NCI-H2107 (cell line): Measurements from ENCODE around the gene EID2.
A peak's percentile ranks its signal among the peaks of the same experiment; 100 is the strongest.

Experiments
- DNase-seq: peaks from one replicate; lab custom pipeline; 2025; lab: John Stamatoyannopoulos, UW

Gene EID2

DNA sequence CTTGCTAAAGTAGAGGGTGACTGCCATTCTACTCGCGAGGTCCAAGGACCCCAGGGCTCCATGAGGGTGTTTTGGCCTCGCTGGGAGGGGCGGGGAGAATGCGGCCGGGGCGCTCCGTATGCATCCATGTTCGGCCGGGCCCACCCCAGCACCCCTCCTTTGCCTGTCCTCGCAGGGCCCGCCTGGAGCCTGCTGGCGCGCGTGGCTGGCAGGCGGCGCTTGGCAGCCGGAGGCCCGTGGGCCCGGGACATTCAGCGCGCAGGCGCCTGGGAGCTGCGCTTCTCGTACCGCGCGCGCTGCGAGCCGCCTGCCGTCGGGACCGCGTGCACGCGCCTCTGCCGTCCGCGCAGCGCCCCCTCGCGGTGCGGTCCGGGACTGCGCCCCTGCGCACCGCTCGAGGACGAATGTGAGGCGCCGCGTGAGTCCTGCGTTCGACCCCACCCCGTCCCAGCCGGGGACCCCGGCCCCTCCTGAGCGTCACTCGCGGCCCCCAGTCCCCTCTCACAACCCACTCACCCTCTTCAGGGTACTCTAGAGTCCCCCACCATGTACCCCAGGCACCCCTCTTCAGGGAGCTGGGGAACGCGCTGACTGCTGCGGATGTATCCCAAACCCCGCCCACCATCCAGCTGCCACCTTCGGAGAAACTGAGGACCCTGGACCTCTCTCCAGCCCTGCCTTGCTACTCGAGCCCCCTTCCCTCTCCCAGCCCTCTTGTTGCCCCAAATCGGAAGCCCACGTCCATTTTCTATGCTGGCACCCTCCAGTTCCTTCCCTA is 37.1 kb downstream of the EID2 start:
- DNase-seq, result no peak

DNA sequence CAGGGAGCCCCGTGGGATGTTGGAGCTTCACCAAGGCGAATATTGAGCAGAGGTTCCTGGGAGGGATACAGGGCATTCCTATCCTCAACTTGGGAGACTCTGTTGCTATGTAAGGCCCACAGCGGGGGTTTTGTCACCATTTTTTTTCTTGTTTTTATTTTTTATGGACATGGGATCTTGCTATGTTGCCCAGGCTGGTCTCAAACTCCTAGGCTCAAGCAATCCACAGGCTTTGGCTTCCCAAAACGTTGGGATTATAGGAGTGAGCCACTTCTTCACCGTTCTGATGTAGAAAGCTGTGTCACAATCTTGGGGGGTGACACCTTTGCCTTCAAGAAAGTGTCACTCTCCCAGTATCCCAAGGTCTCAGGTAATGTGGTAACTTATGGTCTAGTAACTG is 38.6 kb downstream of the EID2 start:
- DNase-seq, result no peak

DNA sequence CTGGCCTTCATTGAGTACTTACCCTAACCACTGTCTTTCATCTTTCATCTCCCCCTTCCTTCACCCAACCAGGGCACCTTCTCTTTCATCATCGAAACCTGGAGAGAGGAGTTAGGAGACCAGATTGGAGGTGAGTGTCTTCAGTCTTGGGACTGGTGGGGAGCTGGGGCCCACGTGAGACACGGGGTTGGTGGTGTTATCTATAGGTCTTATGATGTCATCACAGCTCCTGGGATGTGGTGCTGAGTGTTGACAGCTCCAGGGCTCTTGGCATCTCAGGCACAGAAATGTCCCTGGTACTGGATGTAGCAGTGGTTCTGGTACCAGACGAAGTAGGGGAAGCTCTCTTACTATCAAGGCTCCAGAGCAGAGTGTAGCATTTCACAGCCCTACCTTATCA is 39.4 kb downstream of the EID2 start:
- no peak for DNase-seq

DNA sequence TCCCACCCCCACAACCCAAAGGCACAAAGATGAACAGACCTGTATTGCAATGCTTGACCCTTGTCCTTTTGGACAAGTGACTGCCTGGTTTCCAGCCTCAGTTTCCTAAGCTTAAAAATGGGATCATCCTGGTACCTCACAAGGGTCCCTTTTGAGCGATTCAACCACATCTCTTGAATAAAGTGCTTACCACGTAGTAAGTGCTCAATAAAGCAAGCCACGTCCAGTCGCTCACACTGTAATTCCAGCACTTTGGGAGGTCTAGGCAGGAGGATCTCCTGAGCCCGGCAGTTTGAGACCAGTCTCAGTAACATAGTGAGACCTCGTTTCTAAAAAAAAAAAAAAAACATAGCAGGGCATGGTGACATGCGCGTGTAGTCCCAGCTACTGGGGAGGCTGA is 40.0 kb downstream of the EID2 start:
- DNase-seq, result no peak

DNA sequence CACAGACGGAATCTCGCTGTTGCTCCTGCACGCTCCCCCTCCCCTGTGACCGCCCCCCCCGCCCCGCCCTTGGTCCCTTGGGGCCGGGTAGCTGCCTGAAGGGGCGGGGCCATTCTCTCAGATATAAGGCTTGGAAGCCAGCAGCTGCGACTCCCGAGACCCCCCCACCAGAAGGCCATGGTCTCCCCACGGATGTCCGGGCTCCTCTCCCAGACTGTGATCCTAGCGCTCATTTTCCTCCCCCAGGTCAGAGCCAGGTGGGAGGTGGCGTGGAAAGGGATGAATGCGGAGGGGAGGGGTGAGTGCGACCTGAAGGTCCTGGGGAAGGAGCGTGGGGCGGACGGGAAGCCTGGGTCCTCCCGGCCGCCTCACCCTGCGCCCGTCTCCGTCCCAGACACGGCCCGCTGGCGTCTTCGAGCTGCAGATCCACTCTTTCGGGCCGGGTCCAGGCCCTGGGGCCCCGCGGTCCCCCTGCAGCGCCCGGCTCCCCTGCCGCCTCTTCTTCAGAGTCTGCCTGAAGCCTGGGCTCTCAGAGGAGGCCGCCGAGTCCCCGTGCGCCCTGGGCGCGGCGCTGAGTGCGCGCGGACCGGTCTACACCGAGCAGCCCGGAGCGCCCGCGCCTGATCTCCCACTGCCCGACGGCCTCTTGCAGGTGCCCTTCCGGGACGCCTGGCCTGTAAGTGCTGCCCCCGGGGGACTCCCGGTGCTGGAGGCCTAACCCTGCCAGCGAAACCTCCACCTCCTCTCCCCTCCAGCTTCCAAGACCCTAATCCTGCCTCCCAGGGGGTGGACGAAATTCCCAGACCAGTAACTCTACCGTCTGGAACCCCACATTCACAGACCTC is 40.9 kb downstream of the EID2 start, which contains the start of gene DLL3:
Gene DLL3 (plus strand): TSS at position 150 of the 845 bp plus-strand sequence. CDS start 28 bp downstream, at position 178.
- peak; percentile 77 for DNase-seq

DNA sequence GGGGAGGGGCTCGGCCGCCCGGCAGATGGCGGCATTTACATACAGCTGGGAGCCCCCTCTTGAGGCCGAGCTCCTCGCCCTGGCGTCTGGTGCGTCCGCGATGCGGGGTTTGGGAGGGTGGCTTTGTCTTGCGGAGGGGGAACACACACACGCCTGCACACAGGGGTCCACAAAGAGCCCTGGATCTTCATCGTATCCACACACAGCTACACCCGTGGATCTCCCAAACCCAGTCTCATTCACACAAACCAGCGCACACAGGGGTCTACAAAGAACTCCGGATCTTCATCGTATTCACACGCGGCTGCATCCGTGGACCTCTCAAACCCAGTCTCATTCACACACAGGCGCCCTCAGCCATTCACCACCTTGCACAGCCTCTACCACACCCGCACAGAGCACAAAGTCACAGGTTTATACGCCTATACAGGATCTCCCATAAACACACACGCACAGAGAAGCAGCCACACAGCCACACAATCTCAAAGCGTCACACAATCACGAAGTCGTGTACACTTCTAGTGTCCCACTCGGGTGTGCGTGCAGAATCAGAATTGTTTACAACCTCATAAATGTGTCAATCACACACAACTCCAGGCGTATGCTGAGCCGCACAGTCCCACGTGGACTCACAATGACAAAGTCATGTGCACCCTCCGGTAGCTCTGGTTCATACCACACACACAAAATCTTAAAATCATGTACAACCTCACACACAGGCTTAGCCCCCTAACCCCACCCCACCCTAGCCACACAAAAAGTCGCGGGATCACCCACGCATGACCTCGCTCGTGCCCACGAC is 41.8 kb downstream of the EID2 start:
- DNase-seq, result peak; percentile 89

DNA sequence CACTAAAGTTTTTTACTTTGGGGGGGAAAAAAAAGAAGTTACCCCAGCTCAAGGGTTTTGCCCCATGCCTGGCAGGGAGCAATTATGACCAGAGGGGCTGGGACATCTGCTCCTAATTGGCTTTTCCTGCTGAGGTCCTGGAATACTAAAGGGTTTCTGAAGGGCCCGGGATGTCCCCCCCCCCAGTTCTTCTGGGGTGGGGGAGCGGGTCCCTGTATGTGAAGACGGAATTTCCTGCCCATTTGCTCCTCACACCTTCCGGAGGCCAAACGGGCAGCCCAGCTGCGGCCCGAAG is 42.3 kb downstream of the EID2 start:
- no peak for DNase-seq

DNA sequence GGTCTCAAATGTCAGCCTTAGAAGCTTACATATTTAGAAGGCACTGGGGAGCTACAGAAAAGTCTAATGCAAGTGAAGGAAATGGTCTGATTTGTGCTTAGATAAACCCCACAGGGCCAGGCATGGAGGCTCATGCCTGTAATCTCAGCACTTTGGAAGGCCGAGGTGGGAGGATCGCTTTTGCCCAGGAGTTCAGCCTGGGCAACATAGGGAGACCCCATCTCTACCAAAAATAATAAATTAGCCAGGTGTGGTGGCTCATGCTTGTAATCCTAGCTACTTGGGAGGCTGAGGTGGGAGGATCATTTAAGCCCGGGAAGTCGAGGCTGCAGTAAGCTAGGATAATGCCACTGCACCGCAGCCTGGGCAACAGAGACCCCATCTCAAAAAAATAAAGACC is 43.9 kb downstream of the EID2 start:
- DNase-seq, result no peak

DNA sequence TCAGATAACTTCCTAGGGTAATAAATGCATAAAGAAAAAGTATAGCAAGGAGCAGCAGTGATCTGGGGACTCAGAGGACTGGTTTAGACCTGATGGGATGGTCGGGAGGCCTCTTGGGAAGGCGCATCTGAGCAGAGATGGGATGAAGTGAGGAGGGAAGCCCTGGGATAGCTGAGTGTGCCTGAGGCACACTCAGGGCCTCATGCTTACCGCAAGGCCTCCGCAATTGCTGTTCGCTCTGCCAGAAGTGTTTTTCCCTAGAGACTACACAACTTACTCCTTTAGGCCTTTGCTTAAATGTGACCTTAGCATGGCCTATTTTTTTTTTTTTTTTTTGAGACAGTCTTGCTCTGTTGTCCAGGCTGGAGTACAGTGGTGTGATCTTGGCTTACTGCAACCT is 45.3 kb downstream of the EID2 start:
- no peak for DNase-seq

DNA sequence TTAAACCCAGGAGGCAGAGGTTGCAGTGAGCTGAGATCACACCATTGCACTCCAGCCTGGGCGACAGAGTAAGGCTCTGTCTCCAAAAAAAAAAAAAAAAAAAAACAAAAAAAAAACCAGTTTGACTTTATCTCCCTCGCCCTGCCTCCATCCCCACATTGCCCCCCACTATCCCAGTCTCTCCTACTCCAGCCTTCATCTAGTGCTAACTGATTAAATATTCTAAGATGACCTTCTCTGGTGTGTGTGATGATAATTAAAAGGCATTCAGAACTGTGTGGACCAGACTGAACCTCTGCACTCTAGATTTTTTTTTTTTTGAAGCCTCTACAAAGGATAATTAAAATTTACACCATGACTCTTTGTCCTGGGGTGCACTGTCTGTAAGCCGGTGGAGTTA is 47.2 kb downstream of the EID2 start:
- DNase-seq, result no peak

DNA sequence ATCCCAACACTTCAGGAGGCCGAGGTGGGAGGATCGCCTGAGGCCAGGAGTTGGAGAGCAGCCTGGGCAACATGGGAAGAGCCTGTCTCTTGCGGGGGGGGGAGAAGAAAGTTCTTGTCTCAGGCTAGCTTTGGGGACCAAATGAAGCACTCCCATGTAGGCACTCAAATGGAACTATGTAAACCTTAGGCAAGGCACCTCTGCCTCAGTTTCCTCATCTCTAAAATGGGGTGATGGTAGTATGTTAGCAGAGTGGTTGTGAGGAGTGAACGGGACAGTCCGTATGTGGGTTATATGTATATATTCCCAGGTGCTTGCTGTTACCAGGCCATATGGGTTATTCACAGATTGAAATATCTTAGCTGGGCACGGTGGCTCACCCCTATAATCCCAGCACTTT is 47.7 kb downstream of the EID2 start:
- no peak for DNase-seq

DNA sequence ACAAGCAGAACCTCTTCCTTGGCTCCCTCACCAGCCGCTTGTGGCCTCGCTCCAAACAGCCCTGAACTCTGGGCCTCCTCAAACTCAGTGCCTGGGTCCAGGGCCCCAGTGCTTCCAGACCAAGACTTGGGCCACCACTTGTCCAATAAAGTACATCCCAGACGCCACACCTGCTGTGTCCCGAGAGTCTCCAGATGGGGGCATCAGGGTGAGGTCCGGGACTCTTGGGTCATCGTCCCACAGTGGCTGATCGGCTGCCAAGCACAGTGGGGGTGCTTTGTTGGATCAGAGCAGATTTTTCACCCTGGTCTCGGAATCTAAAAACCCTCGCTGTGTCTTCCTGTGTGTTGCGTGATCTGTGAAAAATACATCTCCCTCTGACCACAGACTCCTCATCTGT is 50.2 kb downstream of the EID2 start:
- no peak for DNase-seq
